Lower leg skin (tissue), 3 donors: ENCODE data around the gene NDUFA3.

Experiments
- CTCF ChIP-seq, 3 donors: fragments of 450-650 bp; IDR thresholded peaks; one replicate each; pipeline ENCODE4 v1.5.1; 2016; ENCODE audit warnings: antibody characterized with exemption in 3 of 3, mild to moderate bottlenecking in 3 of 3, moderate library complexity in 2 of 3
- POLR2A ChIP-seq, 2 donors: fragments of 450-650 bp; IDR thresholded peaks; one replicate each; pipeline ENCODE4 v1.6.1; 2016 to 2017; ENCODE audit warnings: antibody characterized with exemption in 2 of 2, mild to moderate bottlenecking in 1 of 2, moderate library complexity in 1 of 2

- no peak for TF ChIP-seq POLR2A (IDR thresholded peaks at IDR 0.05)
- TF ChIP-seq CTCF (IDR thresholded peaks at IDR 0.05): no peak
Measured at GRCh38 chr19:54123682-54124081, 21.0 kb downstream of the NDUFA3 start.
